SK-N-SH (cell line): Measurements from ENCODE around the gene SYT1. TPM values are rescaled to one million over a fixed set of nuclear protein-coding genes. Genes with fewer than 3 reads are reported as not detected.
A peak's percentile ranks its signal among the peaks of the same experiment; 100 is the strongest.

Experiments used
- CTCF ChIA-PET: fragments of 300-600, 350-600 bp; formaldehyde crosslinking; extraction: SDS; loops from one replicate; lab custom pipeline; 2021; lab: Yijun Ruan, JAX
- POLR2A ChIA-PET: fragments of 350-600 bp; sonication (Branson Sonifier 250); formaldehyde crosslinking; extraction: SDS; loops from one replicate; lab custom pipeline; 2020; ENCODE audit warnings: antibody characterized with exemption, inconsistent platforms; lab: Yijun Ruan, JAX
- DNase-seq: peaks from one replicate; pipeline ENCODE4 v3.0.0; 2012
- H2AFZ ChIP-seq: fragments of 200-600 bp; sonication (generic); 2 replicates; pipeline ENCODE4 v1.8.1; 2016; ENCODE audit warnings: antibody characterized with exemption, mild to moderate bottlenecking, low read depth
- H3F3A ChIP-seq: fragments of 200-600 bp; sonication (generic); replicated peaks from 2 replicates; pipeline ENCODE3; 2016; ENCODE audit warnings: antibody characterized with exemption, mild to moderate bottlenecking; ENCODE audit not compliant: insufficient read depth
- H3K27ac ChIP-seq, 2 experiments: fragments of 200-500 bp in 1 of 2; fragments of 200-600 bp in 1 of 2; sonication (Bioruptor generic) in 1 of 2; sonication (generic), shearing (Covaris generic) in 1 of 2; 2 replicates each; pipeline versions ENCODE4 v1.5.1 to v1.6.1; 2014 to 2016; ENCODE audit warnings: low read depth in 2 of 2, inconsistent platforms in 1 of 2, low read length in 1 of 2, mild to moderate bottlenecking in 1 of 2, mixed read lengths in 1 of 2
- H3K27me3 ChIP-seq: fragments of 200-600 bp; sonication (generic), shearing (Covaris generic); 2 replicates; pipeline ENCODE4 v1.6.1; 2016; ENCODE audit warnings: mixed run types; ENCODE audit not compliant: insufficient read depth
- H3K36me3 ChIP-seq, 2 experiments: fragments of 200-500 bp in 1 of 2; fragments of 200-600 bp in 1 of 2; sonication (Bioruptor generic) in 1 of 2; sonication (generic) in 1 of 2; replicated peaks in 1 of 2; 2 replicates each; pipeline versions ENCODE3 to v1.5.1; 2014 to 2016; ENCODE audit warnings: low read length in 1 of 2, mild to moderate bottlenecking in 1 of 2; ENCODE audit not compliant: insufficient read depth in 2 of 2, control insufficient read depth in 1 of 2
- H3K4me1 ChIP-seq, 2 experiments: fragments of 200-500 bp in 1 of 2; fragments of 200-600 bp in 1 of 2; sonication (Bioruptor generic) in 1 of 2; sonication (generic), shearing (Covaris generic) in 1 of 2; 2 replicates each; pipeline versions ENCODE4 v1.5.1 to v1.6.1; 2014 to 2016; ENCODE audit warnings: low read depth in 1 of 2, low read length in 1 of 2, mixed run types in 1 of 2; ENCODE audit not compliant: insufficient read depth in 2 of 2, control insufficient read depth in 1 of 2
- H3K4me2 ChIP-seq: fragments of 200-600 bp; sonication (generic), shearing (Covaris generic); 2 replicates; pipeline ENCODE4 v1.6.1; 2017; ENCODE audit warnings: mixed run types
- H3K4me3 ChIP-seq, 2 experiments: fragments of 200-500 bp in 1 of 2; fragments of 200-600 bp in 1 of 2; sonication (Bioruptor generic) in 1 of 2; sonication (generic), shearing (Covaris generic) in 1 of 2; 2 replicates each; pipeline versions ENCODE4 v1.5.1 to v1.8.1; 2014 to 2016; ENCODE audit warnings: low read depth in 2 of 2, inconsistent platforms in 1 of 2, low read length in 1 of 2, mild to moderate bottlenecking in 1 of 2, mixed read lengths in 1 of 2, moderate library complexity in 1 of 2
- H3K79me2 ChIP-seq: fragments of 200-600 bp; sonication (generic); 2 replicates; pipeline ENCODE4 v1.8.1; 2017; ENCODE audit warnings: mild to moderate bottlenecking; ENCODE audit not compliant: insufficient read depth
- H3K9ac ChIP-seq: fragments of 200-600 bp; sonication (generic); 2 replicates; pipeline ENCODE4 v1.6.1; 2017; ENCODE audit warnings: mixed run types
- H3K9me2 ChIP-seq: fragments of 200-600 bp; sonication (generic); 2 replicates; pipeline ENCODE4 v1.6.1; 2017; ENCODE audit warnings: mixed run types
- H3K9me3 ChIP-seq: fragments of 200-600 bp; sonication (generic); 2 replicates; pipeline ENCODE4 v1.6.1; 2017; ENCODE audit warnings: mixed run types, mild to moderate bottlenecking, moderate library complexity
- H4K20me1 ChIP-seq: fragments of 200-600 bp; sonication (generic); 2 replicates; pipeline ENCODE4 v1.6.1; 2017; ENCODE audit warnings: mild to moderate bottlenecking, mixed run types; ENCODE audit not compliant: insufficient read depth
- ELF1 ChIP-seq: IDR thresholded peaks from 2 replicates; pipeline ENCODE4 v1.4.0; 2012
- EP300 ChIP-seq, 2 experiments: IDR thresholded peaks; 2 replicates each; pipeline versions ENCODE4 v1.4.0 to v1.6.1; 2012; ENCODE audit warnings: borderline replicate concordance in 1 of 2, low read depth in 1 of 2, low read length in 1 of 2
- FOSL2 ChIP-seq: IDR thresholded peaks from 2 replicates; pipeline ENCODE4 v1.4.0; 2012; ENCODE audit warnings: low read depth, mild to moderate bottlenecking, moderate library complexity, borderline replicate concordance
- FOXJ3 ChIP-seq: sonication (generic); formaldehyde crosslinking; IDR thresholded peaks from 2 replicates; pipeline ENCODE4 v1.5.1; 2020; ENCODE audit warnings: mild to moderate bottlenecking, missing genetic modification reagents
- FOXM1 ChIP-seq: IDR thresholded peaks from 2 replicates; pipeline ENCODE4 v1.4.0; 2012; ENCODE audit warnings: low read depth, mild to moderate bottlenecking
- GATA2 ChIP-seq: sonication (generic); formaldehyde crosslinking; IDR thresholded peaks from 2 replicates; pipeline ENCODE4 v1.5.0; 2020; ENCODE audit warnings: mild to moderate bottlenecking, missing genetic modification reagents
- JUND ChIP-seq: IDR thresholded peaks from 2 replicates; pipeline ENCODE4 v1.4.0; 2012
- MEF2A ChIP-seq: IDR thresholded peaks from 2 replicates; pipeline ENCODE4 v1.4.0; 2012; ENCODE audit warnings: low read depth, borderline replicate concordance
- NFIC ChIP-seq: IDR thresholded peaks from 2 replicates; pipeline ENCODE4 v1.4.0; 2012; ENCODE audit warnings: borderline replicate concordance
- NRF1 ChIP-seq: IDR thresholded peaks from 2 replicates; pipeline ENCODE4 v1.6.1; 2012; ENCODE audit warnings: low read depth, mild to moderate bottlenecking, low read length
- POLR2AphosphoS5 ChIP-seq: IDR thresholded peaks from 2 replicates; pipeline ENCODE4 v1.6.1; 2012; ENCODE audit warnings: low read depth, low read length
- RAD21 ChIP-seq: IDR thresholded peaks from 2 replicates; pipeline ENCODE4 v1.6.1; 2012; ENCODE audit warnings: mild to moderate bottlenecking, low read length
- RCOR1 ChIP-seq: fragments of 150-350 bp; IDR thresholded peaks from 2 replicates; pipeline ENCODE4 v1.6.1; 2017; ENCODE audit warnings: antibody characterized with exemption, low read length
- RXRA ChIP-seq: IDR thresholded peaks from 2 replicates; pipeline ENCODE4 v1.4.0; 2012; ENCODE audit warnings: low read depth, mild to moderate bottlenecking, borderline replicate concordance
- YY1 ChIP-seq: IDR thresholded peaks from 2 replicates; pipeline ENCODE4 v1.4.0; 2012; ENCODE audit warnings: low read depth, mild to moderate bottlenecking
- WGBS: methylation state at CpG from one replicate; pipeline ENCODE4 v1.1.6; 2017; ENCODE audit warnings: low lambda C conversion rate; 5-methylcytosine and 5-hydroxymethylcytosine counted together
- polyA plus RNA-seq, 3 experiments: library from polyadenylated mRNA; depleted of rRNA; stranded (reverse); fragments of >200 nt; gene quantifications; 2 replicates each; pipeline ENCODE4 v1.2.3, GENCODE V29; 2012
- TF ChIP-seq, protein P1 (sequence below): fragments of 150-350 bp; IDR thresholded peaks from 2 replicates; pipeline ENCODE4 v1.6.1; 2017; ENCODE audit warnings: antibody characterized with exemption, low read length, low read depth, borderline replicate concordance
- TF ChIP-seq, protein P2 (sequence below): fragments of 150-350 bp; IDR thresholded peaks from 2 replicates; pipeline ENCODE4 v1.6.1; 2016; ENCODE audit warnings: mild to moderate bottlenecking, low read depth, low read length

The SYT1 gene
- polyA plus RNA-seq, 1 of the 3 experiments (the other 2 are of a cell fraction) = 12.7 TPM

GRCh38 chr12:79012636-79013035 lies 148.1 kb downstream of the SYT1 start:
- Histone ChIP-seq H3K27ac (no peak overlapping the region), H4K20me1 (no peaks in the 10 kb centered on the region), H3K9me2 (no peaks in the 10 kb centered on the region), H3K4me2 (no peak overlapping the region), H3K9ac (no peak overlapping the region), H2AFZ (no peak overlapping the region), H3K27me3 (no peaks in the 10 kb centered on the region), H3F3A (no peaks in the 10 kb centered on the region), H3K4me3 (no peak overlapping the region), H3K79me2 (peaks cover 3% of the 10 kb centered on the region; the same call in 1 of the 2 replicates), H3K9me3 (no peaks in the 10 kb centered on the region), H3K4me1 (peaks cover 0 to 4% of the 10 kb centered on the region in 2 experiments; a peak in 2 of 4 replicates), H3K36me3 (peaks cover 4 to 6% of the 10 kb centered on the region in 2 experiments)
- TF ChIP-seq, protein P1, sequence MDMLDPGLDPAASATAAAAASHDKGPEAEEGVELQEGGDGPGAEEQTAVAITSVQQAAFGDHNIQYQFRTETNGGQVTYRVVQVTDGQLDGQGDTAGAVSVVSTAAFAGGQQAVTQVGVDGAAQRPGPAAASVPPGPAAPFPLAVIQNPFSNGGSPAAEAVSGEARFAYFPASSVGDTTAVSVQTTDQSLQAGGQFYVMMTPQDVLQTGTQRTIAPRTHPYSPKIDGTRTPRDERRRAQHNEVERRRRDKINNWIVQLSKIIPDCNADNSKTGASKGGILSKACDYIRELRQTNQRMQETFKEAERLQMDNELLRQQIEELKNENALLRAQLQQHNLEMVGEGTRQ = no peak
- no peak for TF ChIP-seq NFIC
- no peak for TF ChIP-seq ELF1
- no peak for TF ChIP-seq POLR2AphosphoS5
- TF ChIP-seq YY1 = no peak
- no peak for TF ChIP-seq EP300 (IDR thresholded peaks at IDR 0.05; ENCODE audit: borderline replicate concordance in 1 of 2, low read depth in 1 of 2, low read length in 1 of 2)
- no peak for TF ChIP-seq FOSL2
- no peak for TF ChIP-seq JUND
- no peak for TF ChIP-seq MEF2A
- TF ChIP-seq, protein P2, sequence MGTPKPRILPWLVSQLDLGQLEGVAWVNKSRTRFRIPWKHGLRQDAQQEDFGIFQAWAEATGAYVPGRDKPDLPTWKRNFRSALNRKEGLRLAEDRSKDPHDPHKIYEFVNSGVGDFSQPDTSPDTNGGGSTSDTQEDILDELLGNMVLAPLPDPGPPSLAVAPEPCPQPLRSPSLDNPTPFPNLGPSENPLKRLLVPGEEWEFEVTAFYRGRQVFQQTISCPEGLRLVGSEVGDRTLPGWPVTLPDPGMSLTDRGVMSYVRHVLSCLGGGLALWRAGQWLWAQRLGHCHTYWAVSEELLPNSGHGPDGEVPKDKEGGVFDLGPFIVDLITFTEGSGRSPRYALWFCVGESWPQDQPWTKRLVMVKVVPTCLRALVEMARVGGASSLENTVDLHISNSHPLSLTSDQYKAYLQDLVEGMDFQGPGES = no peak
- no peak for TF ChIP-seq RXRA
- TF ChIP-seq RAD21 = no peak
- no peak for TF ChIP-seq RCOR1
- no peak for TF ChIP-seq NRF1
- TF ChIP-seq FOXJ3 (CRISPR knock-in tag) = no peak
- POLR2A ChIA-PET = no interaction called here
- DNase-seq = no peak
- CTCF ChIA-PET = no interaction called here
- WGBS = 97% methylated on average over 3 of the region's 3 CpGs

DNA sequence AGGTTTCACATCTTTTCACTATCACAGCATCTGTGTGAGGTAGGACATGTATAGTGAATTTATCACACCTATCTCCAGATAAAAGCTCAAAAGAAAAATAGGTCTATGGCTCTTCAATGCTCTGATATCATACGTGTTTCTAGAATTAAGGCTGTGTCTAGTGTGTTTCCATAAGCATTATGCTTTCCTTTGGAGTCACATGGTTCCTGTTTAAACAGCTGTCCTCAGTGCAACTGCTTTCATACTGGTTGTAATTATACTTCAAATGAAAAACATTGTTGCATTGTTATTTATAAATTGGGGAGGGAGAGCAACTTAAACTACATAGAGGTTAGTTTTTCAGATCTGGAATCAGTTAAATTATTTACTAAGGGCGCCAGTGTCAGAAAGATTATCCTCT lies 151.6 kb downstream of the SYT1 start:
- DNase-seq = no peak
- ChIA-PET POLR2A (no interaction called here), CTCF (no interaction called here)
- H3K27ac ChIP-seq = peak overlapping the region in 1 of 2 experiments; percentile 39; a peak in 2 of 4 replicates
- peaks cover 7% of the 10 kb centered on the region for H3F3A ChIP-seq
- H3K27me3 ChIP-seq = no peaks in the 10 kb centered on the region
- peaks cover 11 to 18% of the 10 kb centered on the region in 2 experiments; a peak in 3 of 4 replicates for H3K4me1 ChIP-seq
- H3K9ac ChIP-seq = no peak overlapping the region
- no peaks in the 10 kb centered on the region for H4K20me1 ChIP-seq
- H3K9me3 ChIP-seq = no peaks in the 10 kb centered on the region
- WGBS = 82% methylated on average over 2 of the region's 2 CpGs
- peaks cover 0 to 2% of the 10 kb centered on the region in 2 experiments for H3K36me3 ChIP-seq
- no peak overlapping the region for H3K4me2 ChIP-seq
- H3K79me2 ChIP-seq = no peaks in the 10 kb centered on the region
- H3K9me2 ChIP-seq = no peaks in the 10 kb centered on the region
- H3K4me3 ChIP-seq = no peak overlapping the region
- no peak overlapping the region for H2AFZ ChIP-seq
- TF ChIP-seq YY1 (no peak), GATA2 (CRISPR knock-in tag) (no peak), FOXM1 (no peak)
